Measurements from ENCODE around the gene HTN3.
"Not testable (repeated sequence)": the region's sequence is repeated elsewhere in the genome, so short reads cannot be mapped to it uniquely, and the experiment has no call there.

The HTN3 gene

DNA sequence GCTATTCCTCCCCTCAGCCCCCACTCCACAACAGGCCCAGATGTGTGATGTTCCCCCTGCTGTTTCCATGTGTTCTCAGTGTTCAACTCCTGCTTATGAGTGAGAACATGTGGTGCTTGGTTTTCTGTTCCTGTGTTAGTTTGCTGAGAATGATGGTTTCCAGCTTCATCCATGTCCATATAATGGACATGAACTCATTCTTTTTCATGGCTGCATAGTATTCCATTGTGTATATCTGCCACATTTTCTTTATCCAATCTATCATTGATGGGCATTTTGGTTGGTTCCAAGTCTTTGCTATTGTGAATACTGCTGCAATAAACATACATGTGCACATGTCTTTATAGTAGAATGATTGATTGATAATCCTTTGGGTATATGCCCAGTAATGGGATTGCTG lies 11.7 kb downstream of the HTN3 start:
- H3K9me3 Mint-ChIP-seq = peaks cover 8 to 15% of the 10 kb centered on the region in 2 donors
- DNase-seq; H3K27me3 Mint-ChIP-seq; H3K27ac Mint-ChIP-seq; ATAC-seq (replicated peaks); H3K4me1 Mint-ChIP-seq (ENCODE audit: low read depth in 2 of 2); H3K36me3 Mint-ChIP-seq (ENCODE audit: insufficient read depth); H3K4me3 Mint-ChIP-seq: not testable (repeated sequence)

DNA sequence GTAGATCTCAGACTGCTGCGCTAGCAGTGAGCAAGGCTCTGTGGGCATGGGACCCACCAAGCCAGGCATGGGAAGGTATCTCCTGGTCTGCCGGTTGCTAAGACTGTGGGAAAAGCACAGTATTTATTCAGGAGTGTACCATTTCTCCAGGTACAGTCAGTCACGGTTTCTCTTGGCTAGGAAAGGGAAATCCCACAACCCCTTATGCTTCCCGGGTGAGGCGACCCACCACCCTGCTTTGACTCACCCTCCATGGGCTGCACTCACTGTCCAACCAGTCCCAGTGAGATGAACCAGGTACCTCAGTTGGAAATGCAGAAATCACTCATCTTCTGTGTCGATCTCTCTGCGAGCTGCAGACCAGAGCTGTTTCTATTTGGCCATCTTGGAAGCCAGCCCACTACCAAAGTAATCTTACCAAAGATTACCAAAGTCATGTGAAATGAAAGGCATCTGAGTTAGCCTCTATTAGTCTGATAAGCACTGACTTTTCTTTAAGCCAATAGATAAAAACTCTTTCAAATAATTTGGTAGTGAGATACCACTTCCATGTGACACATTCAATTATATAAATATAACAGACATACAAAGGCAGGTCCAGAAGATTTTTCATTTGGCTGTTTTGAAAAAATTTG lies 13.5 kb downstream of the HTN3 start:
- Mint-ChIP-seq H3K9me3 (peaks cover 10 to 15% of the 10 kb centered on the region in 2 donors), H3K36me3 (ENCODE audit: insufficient read depth) (no peaks in the 10 kb centered on the region), H3K27me3 (no peaks in the 10 kb centered on the region), H3K27ac (no peak overlapping the region), H3K4me1 (ENCODE audit: low read depth in 2 of 2) (no peaks in the 10 kb centered on the region), H3K4me3 (no peak overlapping the region)
- DNase-seq (no peak), ATAC-seq (replicated peaks) (no peak)

DNA sequence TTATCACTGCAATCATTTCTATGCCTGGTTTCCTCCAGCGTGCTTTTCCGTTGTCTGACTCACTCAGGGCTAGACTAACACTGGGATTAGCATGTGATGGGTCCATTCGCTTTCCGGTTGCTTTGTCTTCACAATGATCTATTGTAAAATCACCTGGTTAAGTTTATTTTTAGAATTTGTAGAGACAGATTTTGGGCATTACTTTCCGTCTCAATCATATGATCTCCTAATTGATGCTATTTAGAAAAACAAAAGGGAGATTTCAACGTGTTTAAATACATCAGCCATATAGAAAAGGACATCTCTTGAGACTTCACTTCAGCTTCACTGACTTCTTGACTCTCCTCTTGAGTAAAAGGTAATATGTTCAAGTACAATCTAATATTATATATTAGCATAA lies 21.9 kb downstream of the HTN3 start, which contains the start of gene HTN1:
TSS of gene HTN1 (plus strand) at position 301 of the 400 bp plus-strand sequence. CDS start 2,639 bp downstream, outside the sequence.
- H3K4me1 Mint-ChIP-seq (ENCODE audit: low read depth in 2 of 2); DNase-seq; H3K36me3 Mint-ChIP-seq (ENCODE audit: insufficient read depth); ATAC-seq (replicated peaks); H3K27ac Mint-ChIP-seq; H3K27me3 Mint-ChIP-seq; H3K4me3 Mint-ChIP-seq; H3K9me3 Mint-ChIP-seq: not testable (repeated sequence)

DNA sequence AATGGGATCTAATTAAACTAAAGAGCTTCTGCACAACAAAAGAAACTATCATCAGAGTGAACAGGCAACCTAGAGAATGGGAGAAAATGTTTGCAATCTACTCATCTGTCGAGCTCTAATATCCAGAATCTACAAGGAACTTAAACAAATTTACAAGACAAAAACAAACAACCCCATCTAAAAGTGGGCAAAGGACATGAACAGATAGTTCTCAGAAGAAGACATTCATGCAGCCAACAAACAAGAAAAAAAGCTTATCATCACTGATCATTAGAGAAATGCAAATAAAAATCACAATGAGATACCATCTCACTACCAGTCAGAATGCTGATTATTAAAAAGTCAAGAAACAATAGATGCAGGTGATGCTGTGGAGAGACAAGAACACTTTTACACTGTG lies 28.3 kb downstream of the HTN3 start:
- not testable (repeated sequence) for H3K36me3 Mint-ChIP-seq (ENCODE audit: insufficient read depth); ATAC-seq (replicated peaks); H3K4me1 Mint-ChIP-seq (ENCODE audit: low read depth in 2 of 2); H3K9me3 Mint-ChIP-seq; DNase-seq; H3K27ac Mint-ChIP-seq; H3K27me3 Mint-ChIP-seq; H3K4me3 Mint-ChIP-seq

DNA sequence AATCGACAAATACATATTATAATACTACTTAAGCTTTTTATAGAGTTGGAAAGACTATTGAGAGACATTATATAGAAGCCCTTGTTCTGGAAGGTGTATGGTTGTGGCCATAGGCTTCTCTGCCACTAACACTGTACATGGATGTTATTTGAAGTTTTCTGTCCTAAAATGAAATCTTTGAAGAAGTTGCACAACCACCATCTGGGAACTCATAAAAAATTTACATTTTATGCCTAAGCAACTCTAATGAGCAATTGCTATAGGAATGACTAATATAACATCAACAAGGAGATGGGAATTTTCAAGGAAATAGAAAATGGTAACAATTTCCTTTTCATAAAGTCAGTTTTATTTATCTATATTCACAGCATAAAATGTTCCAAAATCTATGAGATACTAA lies 29.4 kb downstream of the HTN3 start:
- H3K4me1 Mint-ChIP-seq (ENCODE audit: low read depth in 2 of 2) = no peaks in the 10 kb centered on the region
- ATAC-seq (replicated peaks) = no peak
- H3K27me3 Mint-ChIP-seq = no peaks in the 10 kb centered on the region
- no peak overlapping the region for H3K27ac Mint-ChIP-seq
- H3K36me3 Mint-ChIP-seq (ENCODE audit: insufficient read depth) = no peaks in the 10 kb centered on the region
- no peak for DNase-seq
- H3K9me3 Mint-ChIP-seq = peaks cover 7% of the 10 kb centered on the region in 2 donors
- no peak overlapping the region for H3K4me3 Mint-ChIP-seq

DNA sequence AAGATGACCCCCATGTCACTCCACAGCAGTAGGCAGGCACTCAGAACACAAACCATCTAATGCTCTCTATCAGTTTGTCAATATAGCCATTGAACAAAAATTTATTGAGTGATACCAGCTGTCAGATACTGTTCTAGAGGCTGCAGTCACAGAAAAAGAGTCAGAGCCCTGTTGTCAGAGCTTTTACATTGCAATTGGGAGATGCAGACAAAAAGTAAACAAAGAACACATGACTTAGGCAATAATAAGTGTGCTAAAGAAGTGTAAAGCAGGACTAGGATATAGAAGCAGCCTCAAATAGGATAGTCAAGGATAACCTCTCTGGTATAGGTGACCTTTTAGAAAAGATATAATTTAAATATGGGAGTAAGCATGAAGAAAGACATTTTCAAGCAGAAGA lies 30.9 kb downstream of the HTN3 start:
- Mint-ChIP-seq H3K4me1 (ENCODE audit: low read depth in 2 of 2) (no peaks in the 10 kb centered on the region), H3K9me3 (peaks cover 7% of the 10 kb centered on the region in 2 donors), H3K27ac (no peak overlapping the region), H3K4me3 (no peak overlapping the region), H3K36me3 (ENCODE audit: insufficient read depth) (no peaks in the 10 kb centered on the region), H3K27me3 (no peaks in the 10 kb centered on the region)
- DNase-seq = no peak
- ATAC-seq (replicated peaks) = no peak

DNA sequence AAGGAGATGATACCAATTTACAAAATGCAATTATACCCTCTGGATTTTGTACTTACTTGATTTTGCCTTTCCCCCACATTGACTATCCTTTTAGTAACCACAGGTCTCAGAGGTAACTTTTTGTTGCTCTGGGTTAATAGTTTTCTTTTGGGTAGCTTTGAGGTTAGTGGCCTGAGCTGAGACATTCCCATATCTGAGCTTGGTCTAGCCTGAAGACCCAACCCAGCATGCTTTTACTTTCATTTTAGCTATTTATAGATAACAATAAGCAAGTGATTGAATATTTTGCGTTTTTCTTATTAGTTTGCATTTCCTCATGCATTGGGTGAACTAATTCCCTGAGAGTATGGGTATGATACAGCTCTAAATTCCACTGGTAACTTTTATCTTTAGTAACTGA lies 33.7 kb downstream of the HTN3 start:
- no peak for ATAC-seq (replicated peaks)
- Mint-ChIP-seq H3K9me3 (peaks cover 5 to 16% of the 10 kb centered on the region in 2 donors), H3K36me3 (ENCODE audit: insufficient read depth) (no peaks in the 10 kb centered on the region)

DNA sequence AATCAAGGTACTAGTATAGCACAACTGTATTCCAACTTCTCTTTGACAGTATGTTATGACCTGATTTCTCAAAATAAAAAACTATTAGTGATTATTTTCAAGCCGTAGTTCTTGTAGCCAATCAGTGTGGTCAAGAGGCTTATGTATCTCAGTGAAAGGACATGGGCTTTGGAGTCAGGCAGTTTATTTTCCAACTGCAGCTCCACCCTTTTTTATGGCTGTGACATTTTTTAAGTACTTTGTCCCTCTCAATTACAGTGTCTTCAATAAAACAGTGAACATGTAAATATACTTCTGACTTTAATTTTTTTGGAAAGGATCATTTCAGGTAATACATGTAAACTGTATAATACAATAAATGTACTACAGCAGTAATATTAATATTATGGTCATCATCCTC lies 51.9 kb downstream of the HTN3 start:
- Mint-ChIP-seq H3K4me3 (no peak overlapping the region), H3K36me3 (ENCODE audit: insufficient read depth) (no peaks in the 10 kb centered on the region), H3K27ac (no peak overlapping the region), H3K9me3 (no peaks in the 10 kb centered on the region), H3K27me3 (no peaks in the 10 kb centered on the region), H3K4me1 (ENCODE audit: low read depth in 2 of 2) (no peaks in the 10 kb centered on the region)
- ATAC-seq (replicated peaks) (no peak), DNase-seq (no peak)

More for the DNA sequence above, 33.7 kb downstream of the HTN3 start:
- H3K27ac Mint-ChIP-seq = no peak overlapping the region
- no peak overlapping the region for H3K4me3 Mint-ChIP-seq
- no peak for DNase-seq
- no peaks in the 10 kb centered on the region for H3K4me1 Mint-ChIP-seq (ENCODE audit: low read depth in 2 of 2)
- no peaks in the 10 kb centered on the region for H3K27me3 Mint-ChIP-seq
